WERI-Rb-1 (cell line): ENCODE results near the gene CD200R1L.

Experiments used
- DNase-seq: peaks from one replicate; pipeline ENCODE4 v3.0.0-alpha.2; 2020
- H3K27ac ChIP-seq: fragments of 250-450 bp; sonication (Bioruptor Pico); 2 replicates; pipeline ENCODE4 v1.5.1; 2020; ENCODE audit warnings: mild to moderate bottlenecking, moderate library complexity
- H3K27me3 ChIP-seq: fragments of 250-450 bp; sonication (Bioruptor Pico); 2 replicates; pipeline ENCODE4 v1.5.1; 2021; ENCODE audit warnings: mild to moderate bottlenecking, low read depth, moderate library complexity; ENCODE audit not compliant: insufficient read depth, severe bottlenecking
- H3K36me3 ChIP-seq: fragments of 250-450 bp; sonication (Bioruptor Pico); 2 replicates; pipeline ENCODE4 v1.5.1; 2020; ENCODE audit warnings: mild to moderate bottlenecking, moderate library complexity
- H3K4me3 ChIP-seq: 2 replicates; pipeline ENCODE4 v1.5.1; 2011; ENCODE audit warnings: low read depth, mild to moderate bottlenecking, control low read depth, low read length
- H3K9me3 ChIP-seq: fragments of 250-450 bp; sonication (Bioruptor Pico); 2 replicates; pipeline ENCODE4 v1.5.1; 2021; ENCODE audit warnings: mild to moderate bottlenecking, moderate library complexity; ENCODE audit not compliant: severe bottlenecking
- TF ChIP-seq, protein P1 (sequence below): IDR thresholded peaks from 2 replicates; pipeline ENCODE4 v1.5.1; 2011; ENCODE audit warnings: low read depth, mild to moderate bottlenecking, control low read depth, inconsistent platforms, low read length

The CD200R1L gene

DNA sequence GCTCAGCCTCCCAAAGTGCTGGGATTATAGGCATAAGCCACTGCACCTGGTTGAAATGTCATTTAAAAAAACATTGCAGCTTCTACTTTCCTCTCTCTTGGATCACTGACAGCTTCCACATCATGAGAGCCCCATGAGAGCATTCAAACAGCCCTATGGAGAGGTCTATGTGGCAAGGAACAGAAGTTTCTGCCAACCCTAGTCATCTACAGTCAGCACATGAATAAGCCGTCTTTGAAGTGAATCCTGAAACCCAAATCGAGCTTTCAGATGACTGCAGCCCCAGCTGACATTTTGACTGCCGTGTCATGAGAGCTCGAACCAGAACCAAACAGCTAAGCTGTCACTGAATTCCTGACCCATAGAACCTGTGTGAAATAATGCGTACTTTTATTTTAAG lies 39.8 kb downstream of the CD200R1L start:
- no peaks in the 10 kb centered on the region for H3K36me3 ChIP-seq
- H3K9me3 ChIP-seq = no peaks in the 10 kb centered on the region
- H3K27me3 ChIP-seq = peaks cover 31% of the 10 kb centered on the region

DNA sequence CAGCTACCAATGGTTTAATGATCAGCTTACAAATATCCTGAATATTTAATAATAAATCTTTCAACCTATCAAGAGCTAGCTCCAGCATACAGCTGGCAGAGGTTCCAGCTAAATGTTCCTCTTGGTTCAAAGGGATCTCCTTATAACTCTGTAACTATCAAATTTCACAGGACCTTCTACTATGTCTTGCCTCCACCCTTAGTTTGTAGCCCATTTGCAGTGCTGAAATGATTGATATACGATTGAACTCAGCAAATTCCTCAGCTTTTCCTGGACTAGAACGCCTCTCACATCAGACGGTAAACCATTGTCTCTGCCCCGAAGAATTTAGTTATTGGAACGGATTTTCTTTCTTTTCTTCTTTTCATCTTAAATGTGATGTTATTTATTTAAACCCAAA lies 41.5 kb downstream of the CD200R1L start:
- no peaks in the 10 kb centered on the region for H3K36me3 ChIP-seq
- H3K27ac ChIP-seq = no peak overlapping the region
- H3K27me3 ChIP-seq = peaks cover 29% of the 10 kb centered on the region
- no peaks in the 10 kb centered on the region for H3K9me3 ChIP-seq
- TF ChIP-seq, protein P1, sequence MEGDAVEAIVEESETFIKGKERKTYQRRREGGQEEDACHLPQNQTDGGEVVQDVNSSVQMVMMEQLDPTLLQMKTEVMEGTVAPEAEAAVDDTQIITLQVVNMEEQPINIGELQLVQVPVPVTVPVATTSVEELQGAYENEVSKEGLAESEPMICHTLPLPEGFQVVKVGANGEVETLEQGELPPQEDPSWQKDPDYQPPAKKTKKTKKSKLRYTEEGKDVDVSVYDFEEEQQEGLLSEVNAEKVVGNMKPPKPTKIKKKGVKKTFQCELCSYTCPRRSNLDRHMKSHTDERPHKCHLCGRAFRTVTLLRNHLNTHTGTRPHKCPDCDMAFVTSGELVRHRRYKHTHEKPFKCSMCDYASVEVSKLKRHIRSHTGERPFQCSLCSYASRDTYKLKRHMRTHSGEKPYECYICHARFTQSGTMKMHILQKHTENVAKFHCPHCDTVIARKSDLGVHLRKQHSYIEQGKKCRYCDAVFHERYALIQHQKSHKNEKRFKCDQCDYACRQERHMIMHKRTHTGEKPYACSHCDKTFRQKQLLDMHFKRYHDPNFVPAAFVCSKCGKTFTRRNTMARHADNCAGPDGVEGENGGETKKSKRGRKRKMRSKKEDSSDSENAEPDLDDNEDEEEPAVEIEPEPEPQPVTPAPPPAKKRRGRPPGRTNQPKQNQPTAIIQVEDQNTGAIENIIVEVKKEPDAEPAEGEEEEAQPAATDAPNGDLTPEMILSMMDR = no peak
- no peak overlapping the region for H3K4me3 ChIP-seq
- no peak for DNase-seq

More for the DNA sequence above, 39.8 kb downstream of the CD200R1L start:
- no peak for DNase-seq
- TF ChIP-seq, protein P1 = no peak
- Histone ChIP-seq H3K4me3 (no peak overlapping the region), H3K27ac (no peak overlapping the region)

DNA sequence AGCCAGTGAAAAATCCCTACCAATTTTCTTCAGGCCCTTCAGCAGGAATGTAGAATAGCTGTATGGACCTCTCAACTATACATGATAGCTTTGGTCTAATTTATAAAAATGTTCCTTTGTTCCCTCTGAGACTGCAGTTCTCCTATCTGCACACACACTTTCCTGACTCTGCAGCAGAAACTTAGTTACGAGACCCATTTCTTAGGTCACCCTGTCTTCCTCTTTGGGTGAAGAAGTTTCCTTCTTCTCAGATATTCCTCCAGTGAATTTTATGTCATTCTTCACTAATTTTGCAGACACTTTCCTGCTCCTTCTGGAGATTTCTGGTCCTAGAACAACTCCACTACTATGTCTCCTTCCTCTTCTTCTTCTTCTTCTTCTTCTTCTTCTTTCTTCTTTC lies 42.6 kb downstream of the CD200R1L start:
- peaks cover 29% of the 10 kb centered on the region for H3K27me3 ChIP-seq
- H3K27ac ChIP-seq = no peak overlapping the region
- TF ChIP-seq, protein P1 = no peak
- no peak for DNase-seq
- no peaks in the 10 kb centered on the region for H3K9me3 ChIP-seq
- no peaks in the 10 kb centered on the region for H3K36me3 ChIP-seq
- H3K4me3 ChIP-seq = no peak overlapping the region

DNA sequence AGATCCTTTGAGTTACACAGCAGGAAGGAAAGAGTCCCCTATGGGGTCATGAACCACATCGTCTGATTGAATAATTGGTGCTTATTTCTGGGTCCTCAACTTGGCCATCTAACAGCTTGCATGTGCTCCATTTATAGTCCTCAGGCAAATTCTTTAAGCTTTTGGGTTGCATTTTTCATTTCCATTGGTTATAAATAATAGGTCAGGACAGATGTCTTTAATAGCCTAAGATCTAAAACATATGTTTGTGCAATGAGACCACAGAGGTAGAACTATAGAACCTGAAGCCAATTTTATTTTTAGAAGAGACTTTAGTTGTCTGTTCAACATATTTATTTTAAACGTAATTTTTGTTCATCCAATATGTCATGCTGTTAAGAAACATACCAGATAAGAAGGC lies 43.2 kb downstream of the CD200R1L start:
- Histone ChIP-seq H3K36me3 (no peaks in the 10 kb centered on the region), H3K4me3 (no peak overlapping the region), H3K27ac (no peak overlapping the region), H3K27me3 (peaks cover 26% of the 10 kb centered on the region), H3K9me3 (no peaks in the 10 kb centered on the region)
- no peak for DNase-seq
- TF ChIP-seq, protein P1 = no peak

DNA sequence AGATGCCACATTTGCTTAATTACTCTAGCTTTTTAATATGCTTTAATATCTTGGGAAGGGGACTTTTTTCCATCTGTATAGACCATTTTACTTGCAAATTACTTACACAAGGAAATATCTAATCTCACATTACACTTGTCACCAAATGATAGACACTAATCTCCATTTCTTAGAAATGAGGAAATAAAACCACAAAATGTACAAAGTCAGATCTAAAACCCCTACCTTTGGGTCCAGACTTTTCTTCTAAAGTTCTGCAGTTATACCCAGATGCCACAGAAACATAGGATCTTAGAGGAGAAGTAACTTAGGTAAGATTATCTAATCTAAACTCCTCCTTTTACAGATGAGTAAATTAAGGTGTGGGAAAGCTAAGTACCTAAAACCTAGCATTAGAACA lies 44.3 kb downstream of the CD200R1L start:
- Histone ChIP-seq H3K27ac (no peak overlapping the region), H3K9me3 (no peaks in the 10 kb centered on the region), H3K36me3 (no peaks in the 10 kb centered on the region), H3K4me3 (no peak overlapping the region), H3K27me3 (peaks cover 23% of the 10 kb centered on the region)
- TF ChIP-seq, protein P1 = no peak
- no peak for DNase-seq

DNA sequence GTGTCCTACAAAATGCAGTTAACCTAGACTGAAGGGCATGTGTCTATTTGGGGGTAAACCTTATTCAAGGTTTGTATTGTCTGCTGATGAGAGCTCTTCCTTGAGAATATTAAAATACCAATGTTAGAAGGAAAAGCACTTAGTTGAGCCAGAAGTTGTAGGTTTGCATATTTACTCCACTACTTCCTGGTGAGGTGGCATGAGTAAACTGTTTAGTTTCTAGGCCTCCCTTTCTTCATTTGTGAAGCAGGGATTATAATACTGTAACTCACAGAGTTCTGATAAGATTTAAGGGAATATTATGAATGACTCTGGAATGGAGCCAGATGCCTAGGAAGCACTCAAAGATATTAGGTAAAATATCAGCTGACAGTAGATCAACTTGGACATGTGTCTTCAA lies 46.7 kb downstream of the CD200R1L start:
- TF ChIP-seq, protein P1 = no peak
- H3K27ac ChIP-seq = no peak overlapping the region
- H3K36me3 ChIP-seq = no peaks in the 10 kb centered on the region
- no peaks in the 10 kb centered on the region for H3K9me3 ChIP-seq
- peaks cover 29% of the 10 kb centered on the region for H3K27me3 ChIP-seq
- no peak overlapping the region for H3K4me3 ChIP-seq
- no peak for DNase-seq
